Osteoblast (primary cell): ENCODE data around the gene ANO10. TPM values are rescaled to one million over a fixed set of nuclear protein-coding genes. Genes with fewer than 3 reads are reported as not detected.
A peak's percentile ranks its signal among the peaks of the same experiment; 100 is the strongest.

ENCODE experiments used
- DNase-seq: peaks from one replicate; pipeline ENCODE4 v3.0.0; 2011; ENCODE audit warnings: low spot score, mixed read lengths; ENCODE audit not compliant: insufficient read length; ENCODE audit errors: missing footprints
- H2AFZ ChIP-seq: 2 replicates; pipeline ENCODE4 v1.6.0; 2011; ENCODE audit warnings: mild to moderate bottlenecking, low read length
- H3K27ac ChIP-seq: 2 replicates; pipeline ENCODE4 v1.5.1; 2011; ENCODE audit warnings: mild to moderate bottlenecking, low read depth, low read length, moderate library complexity
- H3K27me3 ChIP-seq: 2 replicates; pipeline ENCODE4 v1.6.0; 2012; ENCODE audit warnings: mild to moderate bottlenecking, control low read depth, inconsistent platforms, low read length, moderate library complexity; ENCODE audit not compliant: insufficient read depth
- H3K36me3 ChIP-seq: 2 replicates; pipeline ENCODE4 v1.5.1; 2011; ENCODE audit warnings: mild to moderate bottlenecking, low read length, control low read depth, moderate library complexity; ENCODE audit not compliant: insufficient read depth
- H3K4me1 ChIP-seq: 2 replicates; pipeline ENCODE4 v1.5.1; 2011; ENCODE audit warnings: mild to moderate bottlenecking, low read length, control low read depth, moderate library complexity; ENCODE audit not compliant: insufficient read depth
- H3K4me2 ChIP-seq: 2 replicates; pipeline ENCODE4 v1.6.0; 2011; ENCODE audit warnings: mild to moderate bottlenecking, low read length; ENCODE audit not compliant: insufficient read depth
- H3K4me3 ChIP-seq: fragments of 200-600 bp; sonication (generic); 3 replicates; pipeline ENCODE4 v1.5.1; 2012; ENCODE audit warnings: mild to moderate bottlenecking, low read length, inconsistent platforms; ENCODE audit not compliant: insufficient read depth
- H3K79me2 ChIP-seq: 2 replicates; pipeline ENCODE4 v1.6.0; 2012; ENCODE audit warnings: mild to moderate bottlenecking, low read length, control low read depth, inconsistent platforms; ENCODE audit not compliant: insufficient read depth
- H3K9me3 ChIP-seq: 2 replicates; pipeline ENCODE4 v1.5.1; 2011; ENCODE audit warnings: low read depth, low read length, control low read depth
- H4K20me1 ChIP-seq: 2 replicates; pipeline ENCODE4 v1.6.0; 2012; ENCODE audit warnings: mild to moderate bottlenecking, low read length, control low read depth; ENCODE audit not compliant: insufficient read depth
- CTCF ChIP-seq: IDR thresholded peaks from 2 replicates; pipeline ENCODE4 v1.5.1; 2011; ENCODE audit warnings: mild to moderate bottlenecking, low read depth, low read length, moderate library complexity; ENCODE audit errors: extremely low read depth
- total RNA-seq: library from RNA; depleted of rRNA; stranded (reverse); fragments of >200 nt; gene quantifications from 2 replicates; pipeline ENCODE4 v1.2.3, GENCODE V29; 2012

Gene ANO10
- total RNA-seq, 1 donor = 55.7 TPM

GRCh38 chr3:43345246-43345645 lies 276.6 kb downstream of the ANO10 start:
- peaks cover under 1% of the 10 kb centered on the region for H3K79me2 ChIP-seq
- no peak overlapping the region for H3K4me2 ChIP-seq
- no peak overlapping the region for H2AFZ ChIP-seq
- no peaks in the 10 kb centered on the region for H3K9me3 ChIP-seq
- H3K27me3 ChIP-seq = no peaks in the 10 kb centered on the region
- peak overlapping the region; percentile 3 for H3K27ac ChIP-seq
- H3K36me3 ChIP-seq = peaks cover 60% of the 10 kb centered on the region
- H3K4me3 ChIP-seq = no peak overlapping the region
- no peak for TF ChIP-seq CTCF
- no peaks in the 10 kb centered on the region for H4K20me1 ChIP-seq
- peaks cover 15% of the 10 kb centered on the region for H3K4me1 ChIP-seq
- DNase-seq = no peak

GRCh38 chr3:43344520-43344919 lies 277.3 kb downstream of the ANO10 start:
- H3K27me3 ChIP-seq = no peaks in the 10 kb centered on the region
- TF ChIP-seq CTCF = no peak
- H4K20me1 ChIP-seq = no peaks in the 10 kb centered on the region
- peaks cover 3% of the 10 kb centered on the region for H3K79me2 ChIP-seq
- H3K9me3 ChIP-seq = no peaks in the 10 kb centered on the region
- no peak overlapping the region for H2AFZ ChIP-seq
- peaks cover 59% of the 10 kb centered on the region for H3K36me3 ChIP-seq
- no peak for DNase-seq
- H3K4me1 ChIP-seq = peaks cover 15% of the 10 kb centered on the region
- no peak overlapping the region for H3K4me3 ChIP-seq
- no peak overlapping the region for H3K27ac ChIP-seq
- no peak overlapping the region for H3K4me2 ChIP-seq

- no peak overlapping the region for H2AFZ ChIP-seq
- no peaks in the 10 kb centered on the region for H4K20me1 ChIP-seq
- DNase-seq = no peak
- peaks cover 3% of the 10 kb centered on the region for H3K9me3 ChIP-seq
- peaks cover 54% of the 10 kb centered on the region for H3K36me3 ChIP-seq
- H3K4me2 ChIP-seq = no peak overlapping the region
- no peak for TF ChIP-seq CTCF
- H3K27ac ChIP-seq = no peak overlapping the region
- peaks cover 3% of the 10 kb centered on the region for H3K79me2 ChIP-seq
- no peaks in the 10 kb centered on the region for H3K27me3 ChIP-seq
- no peak overlapping the region for H3K4me3 ChIP-seq
- H3K4me1 ChIP-seq = peaks cover 15% of the 10 kb centered on the region
Measured at GRCh38 chr3:43343815-43344214, 278.0 kb downstream of the ANO10 start.

- no peak overlapping the region for H3K4me3 ChIP-seq
Measured at GRCh38 chr3:43343185-43343584, 278.6 kb downstream of the ANO10 start.

More at GRCh38 chr3:43343185-43343584, 278.6 kb downstream of the ANO10 start:
- Histone ChIP-seq H3K27ac (no peak overlapping the region), H3K79me2 (peaks cover 3% of the 10 kb centered on the region), H2AFZ (no peak overlapping the region), H3K36me3 (peaks cover 48% of the 10 kb centered on the region), H3K4me1 (peaks cover 15% of the 10 kb centered on the region), H3K27me3 (no peaks in the 10 kb centered on the region), H4K20me1 (no peaks in the 10 kb centered on the region), H3K4me2 (no peak overlapping the region), H3K9me3 (peaks cover 5% of the 10 kb centered on the region)
- no peak for TF ChIP-seq CTCF
- DNase-seq = no peak
